Right lobe of liver (tissue), 6 donors: Measurements from ENCODE around the gene SULT2B1. TPM values are rescaled to one million over a fixed set of nuclear protein-coding genes. Genes with fewer than 3 reads are reported as not detected.

ENCODE experiments used
- ATAC-seq, 4 donors: fragments of 200-7000 bp; cut with Tn5 transposase; one replicate each; pipeline ENCODE4 v1.9.1; 2020; ENCODE audit warnings: mild to moderate bottlenecking in 4 of 4, moderate library complexity in 4 of 4
- DNase-seq, 3 donors: peaks; one replicate each; pipeline ENCODE4 v3.0.0-alpha.2; 2020
- H3K27ac ChIP-seq, 3 donors: fragments of 200-600 bp; one replicate each; pipeline ENCODE4 v1.8.0; 2022
- H3K27me3 ChIP-seq, 2 donors: fragments of 200-600 bp; one replicate each; pipeline ENCODE4 v1.8.0; 2022
- H3K36me3 ChIP-seq, 4 donors: fragments of 200-600 bp; sonication (generic) in 1 of 4; one replicate each; pipeline versions ENCODE4 v1.5.1 to v1.8.0; 2017 to 2022; ENCODE audit warnings: control low read depth in 1 of 4
- H3K4me1 ChIP-seq, 4 donors: fragments of 200-600 bp; sonication (generic) in 1 of 4; one replicate each; pipeline versions ENCODE4 v1.5.1 to v1.8.0; 2017 to 2022; ENCODE audit warnings: control low read depth in 1 of 4
- H3K4me3 ChIP-seq, 3 donors: fragments of 200-600 bp; one replicate each; pipeline ENCODE4 v1.8.0; 2022
- H3K9me3 ChIP-seq, 4 donors: fragments of 200-600 bp; sonication (generic) in 1 of 4; one replicate each; pipeline versions ENCODE4 v1.5.1 to v1.8.0; 2017 to 2022; ENCODE audit warnings: control low read depth in 1 of 4
- POLR2A ChIP-seq: fragments of 450-650 bp; IDR thresholded peaks from one replicate; pipeline ENCODE4 v1.6.1; 2017; ENCODE audit warnings: antibody characterized with exemption, mild to moderate bottlenecking
- WGBS: methylation state at CpG from one replicate; pipeline ENCODE4 v1.1.6; 2018; ENCODE audit warnings: low coverage, low lambda C conversion rate; ENCODE audit not compliant: insufficient coverage; ENCODE audit errors: missing lambda C conversion rate; 5-methylcytosine and 5-hydroxymethylcytosine counted together
- intact Hi-C, 2 donors: fragments of 100-400 bp; cut with DNase I; formaldehyde crosslinking; loops; one replicate each; pipeline versions ENCODE4 v1.11.2 to v1.14.1; 2022
- total RNA-seq, 6 experiments: library from RNA; depleted of rRNA in 2 of 6; stranded (reverse); fragments of >200 nt in 2 of 6; fragmentation: NEBNext Ultra II Directional in 3 of 6; extraction: Animal tissue kit (Norgen Biotek cat#: 25700) in 3 of 6; gene quantifications; one replicate each; pipeline versions ENCODE4 v1.1.0 to v1.2.4, GENCODE V29; 2016 to 2023
- TF ChIP-seq, protein P1 (sequence below), 4 donors: fragments of 200-600 bp in 3 of 4; fragments of 450-650 bp in 1 of 4; IDR thresholded peaks; one replicate each; pipeline versions ENCODE4 v1.5.1 to v1.8.0; 2016 to 2022; ENCODE audit warnings: antibody characterized with exemption in 4 of 4, mild to moderate bottlenecking in 2 of 4
- donor health status: DM: no; HTN: yes; CAD: no.
- donor health status: DM: no; HTN: no; CAD: no.
- donor health status: DM: no; HTN: no; CAD: no.
- donor health status: DM: no; HTN: yes; CAD: no.
- donor health status: DM: no; HTN: yes; CAD: no.

The SULT2B1 gene
- total RNA-seq, 6 experiments from 2014 or later = 0.61 TPM; not detected in 5

DNA sequence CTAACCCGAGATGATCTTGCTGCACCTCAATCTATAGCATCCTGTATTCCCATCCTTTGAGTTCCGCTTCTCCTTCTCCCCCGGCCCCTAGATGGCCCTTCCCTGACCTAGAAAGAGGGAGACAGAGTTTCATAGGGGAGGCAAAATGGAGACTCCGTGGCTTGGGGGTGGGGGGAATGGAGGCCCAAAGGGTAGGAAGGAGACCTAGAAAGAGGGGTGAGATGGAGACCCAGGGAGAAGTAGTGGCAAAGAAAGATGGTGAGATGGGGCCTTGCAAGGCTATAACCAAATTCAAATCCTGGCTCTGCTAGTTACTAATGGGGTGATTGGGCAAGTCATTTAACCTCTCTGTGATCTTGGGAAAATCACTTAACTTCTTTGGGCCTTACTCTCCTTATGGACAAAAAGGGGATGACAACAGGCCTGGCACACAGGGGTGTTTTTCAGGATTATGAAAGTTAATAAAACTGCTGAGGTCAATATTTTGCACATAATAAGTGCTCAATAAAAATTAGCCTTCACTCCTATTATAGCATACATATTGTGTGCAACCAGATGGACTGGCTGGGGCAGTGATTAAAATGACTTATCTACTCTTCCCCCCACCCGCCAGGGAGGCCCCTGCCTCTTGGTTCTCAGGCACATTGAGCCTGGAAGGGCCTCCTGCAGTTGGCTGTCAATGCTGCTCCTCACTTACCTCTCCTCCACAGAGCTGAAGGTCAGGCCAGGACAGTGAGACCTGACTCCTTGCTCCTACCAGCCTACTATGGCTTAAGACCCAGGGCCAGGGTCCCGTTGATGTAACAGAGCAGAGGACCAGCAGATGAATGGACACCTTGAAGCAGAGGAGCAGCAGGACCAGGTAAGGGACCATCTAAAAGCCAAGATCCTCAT lies 68.0 kb downstream of the SULT2B1 start:
- no peaks in the 10 kb centered on the region for H3K27me3 ChIP-seq
- H3K36me3 ChIP-seq = peaks cover 0 to 28% (median 15%) of the 10 kb centered on the region in 4 donors
- H3K9me3 ChIP-seq = no peaks in the 10 kb centered on the region
- H3K27ac ChIP-seq = peak overlapping the region; percentile 82 to 87 (median 84)
- H3K4me3 ChIP-seq = peak overlapping the region; percentile 41 to 91 (median 70)
- 17% methylated on average over 5 of the region's 6 CpGs for WGBS
- ATAC-seq = no peak
- TF ChIP-seq, protein P1, sequence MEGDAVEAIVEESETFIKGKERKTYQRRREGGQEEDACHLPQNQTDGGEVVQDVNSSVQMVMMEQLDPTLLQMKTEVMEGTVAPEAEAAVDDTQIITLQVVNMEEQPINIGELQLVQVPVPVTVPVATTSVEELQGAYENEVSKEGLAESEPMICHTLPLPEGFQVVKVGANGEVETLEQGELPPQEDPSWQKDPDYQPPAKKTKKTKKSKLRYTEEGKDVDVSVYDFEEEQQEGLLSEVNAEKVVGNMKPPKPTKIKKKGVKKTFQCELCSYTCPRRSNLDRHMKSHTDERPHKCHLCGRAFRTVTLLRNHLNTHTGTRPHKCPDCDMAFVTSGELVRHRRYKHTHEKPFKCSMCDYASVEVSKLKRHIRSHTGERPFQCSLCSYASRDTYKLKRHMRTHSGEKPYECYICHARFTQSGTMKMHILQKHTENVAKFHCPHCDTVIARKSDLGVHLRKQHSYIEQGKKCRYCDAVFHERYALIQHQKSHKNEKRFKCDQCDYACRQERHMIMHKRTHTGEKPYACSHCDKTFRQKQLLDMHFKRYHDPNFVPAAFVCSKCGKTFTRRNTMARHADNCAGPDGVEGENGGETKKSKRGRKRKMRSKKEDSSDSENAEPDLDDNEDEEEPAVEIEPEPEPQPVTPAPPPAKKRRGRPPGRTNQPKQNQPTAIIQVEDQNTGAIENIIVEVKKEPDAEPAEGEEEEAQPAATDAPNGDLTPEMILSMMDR (IDR thresholded peaks at IDR 0.05) = peak in 1 of 4 donors; percentile 30
- TF ChIP-seq POLR2A = no peak
- H3K4me1 ChIP-seq = peaks cover 0 to 36% (median 15%) of the 10 kb centered on the region in 4 donors
- intact Hi-C loops = no loop called here
- no peak for DNase-seq

DNA sequence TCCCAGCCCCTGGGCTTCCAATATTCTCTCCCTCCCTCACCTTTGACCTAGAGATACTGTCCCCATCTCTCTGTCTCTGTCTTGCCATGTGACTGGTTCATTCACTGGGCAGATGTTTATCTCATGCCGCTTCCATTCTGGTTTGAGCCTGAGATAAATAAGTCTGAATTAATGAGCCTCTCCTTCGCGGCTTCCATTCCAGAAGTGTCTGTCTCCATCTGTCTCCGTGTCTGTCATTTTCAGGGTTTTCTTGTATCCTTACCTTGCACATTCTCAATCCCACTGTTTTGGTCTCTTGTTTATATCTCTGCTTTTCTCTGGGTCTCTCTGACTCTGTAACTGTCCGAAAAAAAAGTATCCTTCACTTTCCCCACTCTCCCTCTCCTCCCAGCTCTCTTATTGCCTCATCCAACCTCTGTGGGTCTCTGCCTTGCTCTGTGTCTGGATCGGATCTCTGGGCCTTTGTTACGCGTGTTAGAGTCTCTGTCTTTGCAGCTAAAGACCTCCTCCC lies 71.6 kb downstream of the SULT2B1 start:
- no peak for DNase-seq
- Histone ChIP-seq H3K9me3 (no peaks in the 10 kb centered on the region), H3K27ac (peak overlapping the region; percentile 44 to 65 (median 64)), H3K4me3 (peak overlapping the region in 2 of 3 donors; percentile 55 to 61), H3K27me3 (no peaks in the 10 kb centered on the region), H3K4me1 (peaks cover 0 to 44% (median 13%) of the 10 kb centered on the region in 4 donors), H3K36me3 (no peaks in the 10 kb centered on the region)
- WGBS = 36% methylated on average over 8 of the region's 8 CpGs
- intact Hi-C loops = no loop called here
- no peak for TF ChIP-seq POLR2A
- TF ChIP-seq, protein P1 (IDR thresholded peaks at IDR 0.05) = no peak
- no peak for ATAC-seq

DNA sequence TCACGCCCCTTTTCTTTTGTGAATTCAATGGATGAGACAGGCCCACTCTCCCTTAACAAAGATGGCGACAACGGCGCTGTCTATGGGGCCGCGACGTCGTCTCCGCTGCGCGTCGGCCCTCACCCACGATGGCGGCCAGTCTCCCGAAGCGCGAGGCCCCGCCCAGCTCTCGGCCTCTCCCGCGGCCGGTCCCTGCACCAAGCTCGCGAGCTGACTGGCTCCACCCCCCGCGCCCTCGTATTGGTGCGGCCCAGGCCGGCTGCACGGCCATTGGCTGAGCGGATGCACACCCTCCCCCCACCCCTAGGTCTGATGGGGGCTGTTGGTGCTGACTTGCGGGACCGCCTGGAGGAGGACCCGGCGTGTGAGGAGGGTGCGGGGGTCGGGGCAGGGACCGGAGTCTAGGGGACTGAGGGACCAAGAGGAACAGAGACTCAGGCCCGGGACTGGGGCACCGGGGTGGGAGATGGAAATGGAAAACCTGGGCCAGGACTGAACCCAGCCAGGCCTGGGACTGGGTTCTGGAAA lies 72.2 kb downstream of the SULT2B1 start:
- H3K27me3 ChIP-seq = no peaks in the 10 kb centered on the region
- no peak for TF ChIP-seq POLR2A
- TF ChIP-seq, protein P1 (IDR thresholded peaks at IDR 0.05) = no peak
- WGBS = 1% methylated on average over 39 of the region's 40 CpGs
- DNase-seq (peak; percentile 98 to 99 (median 98)), ATAC-seq (peak; percentile 69 to 83 (median 78))
- no peaks in the 10 kb centered on the region for H3K36me3 ChIP-seq
- peaks cover 0 to 44% (median 13%) of the 10 kb centered on the region in 4 donors for H3K4me1 ChIP-seq
- H3K4me3 ChIP-seq = peak overlapping the region; percentile 46 to 61 (median 55)
- peak overlapping the region; percentile 44 to 65 (median 64) for H3K27ac ChIP-seq
- intact Hi-C loops = no loop called here
- H3K9me3 ChIP-seq = no peaks in the 10 kb centered on the region

DNA sequence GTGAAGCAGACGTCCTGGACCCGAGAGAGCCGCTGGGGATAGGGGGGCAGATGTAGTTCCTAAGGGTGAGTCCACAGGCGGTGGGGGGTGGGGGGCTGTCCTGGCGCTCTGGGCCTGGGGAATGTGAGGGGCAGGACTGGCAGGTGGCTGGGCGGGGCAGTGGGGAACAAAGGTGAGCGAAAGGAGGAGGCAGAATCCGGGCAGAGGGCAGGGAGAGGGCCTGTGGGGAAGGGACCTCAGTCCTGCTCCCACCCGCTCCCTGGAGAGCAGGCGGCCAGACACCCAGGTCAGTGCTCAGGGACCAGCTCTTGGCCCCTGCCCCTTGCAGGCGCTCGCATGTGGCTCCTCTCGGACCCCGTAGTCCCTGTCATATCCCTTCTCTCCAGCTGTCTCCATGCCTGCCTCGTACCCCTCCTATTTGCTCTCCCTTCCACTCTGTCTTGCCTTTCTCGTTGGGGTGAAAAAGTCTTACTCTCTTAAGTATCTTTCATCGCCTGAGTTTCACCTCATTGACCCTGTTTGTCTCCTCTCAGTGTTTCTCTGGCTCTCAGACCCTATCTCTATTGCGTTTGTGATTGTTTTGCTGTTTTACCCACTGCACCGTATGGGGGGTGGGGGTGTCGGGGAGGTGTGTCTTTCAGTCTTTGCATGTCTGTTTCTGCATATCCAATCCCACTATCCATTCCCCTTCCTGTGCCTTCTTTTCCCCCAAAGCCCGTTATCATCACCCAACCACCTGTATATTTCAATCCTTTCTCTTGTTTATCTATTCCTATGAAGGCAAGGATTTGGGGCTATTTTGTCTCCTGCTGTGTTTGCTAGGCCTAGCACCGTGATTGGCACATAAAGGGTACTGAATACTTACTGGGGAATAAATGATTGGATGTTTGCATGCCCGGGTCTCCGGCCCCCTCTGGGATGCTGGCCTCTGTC lies 73.1 kb downstream of the SULT2B1 start:
- Histone ChIP-seq H3K4me3 (peak overlapping the region; percentile 46 to 61 (median 55)), H3K9me3 (no peaks in the 10 kb centered on the region), H3K4me1 (peaks cover 0 to 40% (median 11%) of the 10 kb centered on the region in 4 donors), H3K27ac (peak overlapping the region in 1 of 3 donors; percentile 47), H3K27me3 (no peaks in the 10 kb centered on the region), H3K36me3 (no peaks in the 10 kb centered on the region)
- WGBS = 26% methylated on average over 18 of the region's 24 CpGs
- intact Hi-C loops = no loop called here
- TF ChIP-seq, protein P1 (IDR thresholded peaks at IDR 0.05) = no peak
- no peak for TF ChIP-seq POLR2A
- DNase-seq = peak; percentile 49 to 76 (median 65)
- ATAC-seq = peak; percentile 3 to 15 (median 6)
